ENCODE measurements around the gene LYST. TPM values are rescaled to one million over a fixed set of nuclear protein-coding genes. Genes with fewer than 3 reads are reported as not detected.
A peak's percentile ranks its signal among the peaks of the same experiment; 100 is the strongest.
"Not testable (repeated sequence)": the region's sequence is repeated elsewhere in the genome, so short reads cannot be mapped to it uniquely, and the experiment has no call there.

Gene LYST
- total RNA-seq, 1 experiment from 2014 or later = 23.9 TPM

DNA sequence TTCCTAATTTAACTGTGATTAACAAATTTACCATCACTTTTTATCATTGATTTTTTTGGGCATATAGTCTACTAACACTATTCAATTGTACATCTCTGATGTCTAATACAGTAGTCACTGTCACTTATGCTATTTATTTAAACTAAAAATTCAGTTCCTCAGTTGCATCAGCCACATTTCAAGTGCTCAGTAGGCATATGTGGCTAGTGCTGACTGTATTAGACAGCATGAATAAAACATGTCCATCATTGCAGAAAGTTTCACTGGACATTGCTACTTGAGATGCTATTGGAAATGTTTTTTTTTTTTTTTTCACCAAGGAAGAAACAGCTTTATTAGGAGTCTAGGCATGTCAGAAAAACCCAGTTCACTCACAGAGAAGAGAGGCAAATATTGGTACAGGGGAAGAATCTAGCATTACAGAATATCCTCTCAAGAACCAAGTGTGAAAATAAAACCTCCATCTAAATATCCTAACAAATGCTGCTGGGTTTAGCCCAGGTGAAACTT, 109.1 kb downstream of the LYST start:
- TF ChIP-seq, protein P1, sequence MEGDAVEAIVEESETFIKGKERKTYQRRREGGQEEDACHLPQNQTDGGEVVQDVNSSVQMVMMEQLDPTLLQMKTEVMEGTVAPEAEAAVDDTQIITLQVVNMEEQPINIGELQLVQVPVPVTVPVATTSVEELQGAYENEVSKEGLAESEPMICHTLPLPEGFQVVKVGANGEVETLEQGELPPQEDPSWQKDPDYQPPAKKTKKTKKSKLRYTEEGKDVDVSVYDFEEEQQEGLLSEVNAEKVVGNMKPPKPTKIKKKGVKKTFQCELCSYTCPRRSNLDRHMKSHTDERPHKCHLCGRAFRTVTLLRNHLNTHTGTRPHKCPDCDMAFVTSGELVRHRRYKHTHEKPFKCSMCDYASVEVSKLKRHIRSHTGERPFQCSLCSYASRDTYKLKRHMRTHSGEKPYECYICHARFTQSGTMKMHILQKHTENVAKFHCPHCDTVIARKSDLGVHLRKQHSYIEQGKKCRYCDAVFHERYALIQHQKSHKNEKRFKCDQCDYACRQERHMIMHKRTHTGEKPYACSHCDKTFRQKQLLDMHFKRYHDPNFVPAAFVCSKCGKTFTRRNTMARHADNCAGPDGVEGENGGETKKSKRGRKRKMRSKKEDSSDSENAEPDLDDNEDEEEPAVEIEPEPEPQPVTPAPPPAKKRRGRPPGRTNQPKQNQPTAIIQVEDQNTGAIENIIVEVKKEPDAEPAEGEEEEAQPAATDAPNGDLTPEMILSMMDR (IDR thresholded peaks at IDR 0.05; ENCODE audit: unreplicated experiment) = no peak
- H3K36me3 Mint-ChIP-seq (ENCODE audit: insufficient read depth, unreplicated experiment) = peaks cover 39% of the 10 kb centered on the region
- H3K9me3 Mint-ChIP-seq (ENCODE audit: unreplicated experiment) = no peaks in the 10 kb centered on the region
- no peak for DNase-seq (ENCODE audit: unreplicated experiment)
- H3K27ac Mint-ChIP-seq (ENCODE audit: low read depth, unreplicated experiment) = no peak overlapping the region
- no peak overlapping the region for H3K4me3 Mint-ChIP-seq (ENCODE audit: unreplicated experiment)
- H3K4me1 Mint-ChIP-seq (ENCODE audit: insufficient read depth, unreplicated experiment) = peaks cover 12% of the 10 kb centered on the region
- intact Hi-C loops (cut with micrococcal nuclease) = no loop called here
- CTCF ChIA-PET = interaction anchor here (0.6 to 5.0 kb wide), 9 partner anchors 26 to 244 kb away, joined by 3 to 39 read pairs (median 3); no protein-coding TSS in a partner anchor
- POLR2A ChIA-PET = interaction anchor here (1.1 to 1.7 kb wide), 3 partner anchors 86 to 253 kb away, joined by 3 to 6 read pairs (median 3); partner anchors contain the start of gene B3GALNT2
- no TSS peak for BruUV-seq (replicated peaks)
- no peaks in the 10 kb centered on the region for H3K27me3 Mint-ChIP-seq (ENCODE audit: insufficient read depth, unreplicated experiment)

DNA sequence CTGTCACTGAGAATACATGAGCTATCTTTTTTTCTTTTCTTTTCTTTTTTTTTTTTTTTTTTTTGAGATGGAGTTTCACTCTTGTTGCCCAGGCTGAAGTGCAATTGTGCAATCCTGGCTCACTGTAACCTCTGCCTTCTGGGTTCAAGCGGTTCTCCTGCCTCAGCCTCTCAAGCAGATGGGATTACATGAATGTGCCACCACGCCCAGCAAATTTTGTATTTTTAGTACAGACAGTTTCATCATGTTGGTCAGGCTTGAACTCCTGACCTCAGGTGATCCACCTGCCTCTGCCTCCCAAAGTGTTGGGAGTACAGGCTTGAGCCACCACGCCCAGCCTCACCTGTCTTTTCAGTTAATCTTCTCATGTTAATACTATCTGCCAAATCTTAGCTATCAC, 112.5 kb downstream of the LYST start:
- DNase-seq (ENCODE audit: unreplicated experiment) = peak; percentile 74
- CTCF ChIA-PET = interaction anchor here (0.6 to 2.0 kb wide), 6 partner anchors 30 to 502 kb away, joined by 3 to 14 read pairs (median 4); no protein-coding TSS in a partner anchor
- H3K4me3 Mint-ChIP-seq (ENCODE audit: unreplicated experiment); POLR2A ChIA-PET; H3K9me3 Mint-ChIP-seq (ENCODE audit: unreplicated experiment); H3K27ac Mint-ChIP-seq (ENCODE audit: low read depth, unreplicated experiment); intact Hi-C loops (cut with micrococcal nuclease); H3K27me3 Mint-ChIP-seq (ENCODE audit: insufficient read depth, unreplicated experiment); BruUV-seq (replicated peaks): not testable (repeated sequence)
- H3K36me3 Mint-ChIP-seq (ENCODE audit: insufficient read depth, unreplicated experiment) = peaks cover 33% of the 10 kb centered on the region
- H3K4me1 Mint-ChIP-seq (ENCODE audit: insufficient read depth, unreplicated experiment) = peaks cover 18% of the 10 kb centered on the region

DNA sequence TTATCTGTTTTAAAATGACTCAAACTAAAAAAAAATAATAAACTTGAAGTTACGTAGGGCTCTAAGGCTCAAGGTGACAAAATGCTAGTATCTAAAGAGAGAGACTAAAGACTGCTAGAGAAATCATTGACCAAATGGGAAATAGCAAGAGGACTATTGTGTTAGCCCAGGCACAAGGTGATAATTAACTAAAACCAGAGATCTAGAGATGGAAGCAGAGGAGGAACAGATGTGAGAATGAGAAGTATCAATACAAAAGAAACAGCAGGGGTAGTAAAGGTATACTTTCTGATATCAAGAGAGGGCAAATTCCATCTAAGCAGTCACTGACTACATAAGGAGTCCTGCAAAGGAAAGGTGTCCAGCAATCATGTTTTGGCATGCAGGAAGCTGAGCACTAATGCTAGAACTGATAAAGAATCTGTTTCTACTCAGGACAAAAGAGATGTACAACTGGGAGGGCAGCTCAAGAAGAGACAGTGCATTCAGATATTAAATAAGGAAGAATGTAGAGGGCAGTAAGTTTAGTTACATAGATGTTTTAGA, 116.9 kb downstream of the LYST start:
- no peak for DNase-seq (ENCODE audit: unreplicated experiment)
- no peak overlapping the region for H3K4me3 Mint-ChIP-seq (ENCODE audit: unreplicated experiment)
- H3K27me3 Mint-ChIP-seq (ENCODE audit: insufficient read depth, unreplicated experiment) = no peaks in the 10 kb centered on the region
- intact Hi-C loops (cut with micrococcal nuclease) = no loop called here
- no TSS peak for BruUV-seq (replicated peaks)
- ChIA-PET POLR2A (interaction anchor here (0.6 to 2.2 kb wide), 10 partner anchors 9 to 246 kb away, joined by 3 to 10 read pairs (median 4); partner anchors contain the start of gene B3GALNT2), CTCF (interaction anchor here (0.5 to 2.2 kb wide), 10 partner anchors 9 to 772 kb away, joined by 3 to 6 read pairs (median 4); no protein-coding TSS in a partner anchor)
- no peak overlapping the region for H3K27ac Mint-ChIP-seq (ENCODE audit: low read depth, unreplicated experiment)
- TF ChIP-seq, protein P1 (IDR thresholded peaks at IDR 0.05; ENCODE audit: unreplicated experiment) = no peak
- no peaks in the 10 kb centered on the region for H3K9me3 Mint-ChIP-seq (ENCODE audit: unreplicated experiment)
- peaks cover 42% of the 10 kb centered on the region for H3K36me3 Mint-ChIP-seq (ENCODE audit: insufficient read depth, unreplicated experiment)
- H3K4me1 Mint-ChIP-seq (ENCODE audit: insufficient read depth, unreplicated experiment) = peaks cover 7% of the 10 kb centered on the region

DNA sequence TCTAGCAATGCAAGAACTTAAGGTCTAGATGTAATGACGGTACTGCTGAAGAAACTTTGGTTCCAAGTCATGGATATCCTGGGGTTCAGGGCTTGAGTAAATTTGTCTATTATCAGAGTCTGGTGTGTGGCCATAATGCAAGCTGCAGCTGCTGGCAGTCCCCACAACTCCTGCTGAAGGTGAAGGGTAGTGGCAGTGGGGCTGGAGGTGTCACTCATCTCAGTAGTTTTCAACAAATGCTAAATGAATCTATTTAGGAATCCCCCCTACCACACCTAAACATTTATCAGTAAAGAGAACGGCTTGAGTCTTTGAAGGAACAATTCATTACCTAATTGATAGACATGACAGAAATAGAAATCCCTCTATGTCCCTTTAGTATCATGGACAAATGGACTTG, 118.0 kb downstream of the LYST start:
- TF ChIP-seq, protein P1 (IDR thresholded peaks at IDR 0.05; ENCODE audit: unreplicated experiment) = no peak
- Mint-ChIP-seq H3K4me3 (ENCODE audit: unreplicated experiment) (no peak overlapping the region), H3K27ac (ENCODE audit: low read depth, unreplicated experiment) (no peak overlapping the region), H3K9me3 (ENCODE audit: unreplicated experiment) (no peaks in the 10 kb centered on the region), H3K27me3 (ENCODE audit: insufficient read depth, unreplicated experiment) (no peaks in the 10 kb centered on the region), H3K36me3 (ENCODE audit: insufficient read depth, unreplicated experiment) (peaks cover 41% of the 10 kb centered on the region), H3K4me1 (ENCODE audit: insufficient read depth, unreplicated experiment) (peaks cover 7% of the 10 kb centered on the region)
- ChIA-PET POLR2A (interaction anchor here (1.5 to 2.2 kb wide), 2 partner anchors 10 to 16 kb away, joined by 5 to 8 read pairs; no protein-coding TSS in a partner anchor), CTCF (interaction anchor here (1.0 to 2.2 kb wide), 3 partner anchors 10 to 338 kb away, joined by 3 to 6 read pairs (median 5); no protein-coding TSS in a partner anchor)
- no peak for DNase-seq (ENCODE audit: unreplicated experiment)
- intact Hi-C loops (cut with micrococcal nuclease) = no loop called here
- no TSS peak for BruUV-seq (replicated peaks)
